T47D (cell line): Measurements from ENCODE around the gene TBX10.

Experiments
- DNase-seq, 2 experiments: peaks; one replicate each; pipeline versions ENCODE4 v3.0.0 to v3.0.0-alpha.2; 2011 to 2012; ENCODE audit warnings: low read depth in 1 of 2, low spot score in 1 of 2
- JUND ChIP-seq: IDR thresholded peaks from 2 replicates; pipeline ENCODE4 v1.6.1; 2012; ENCODE audit warnings: low read depth
- in situ Hi-C: cut with HindIII; loops from 2 replicates; pipeline ENCODE4 v1.10.0; 2016; ENCODE audit warnings: low sequenced_read_pairs, low pct_unique_long_range_greater_than_20kb

Gene TBX10

DNA sequence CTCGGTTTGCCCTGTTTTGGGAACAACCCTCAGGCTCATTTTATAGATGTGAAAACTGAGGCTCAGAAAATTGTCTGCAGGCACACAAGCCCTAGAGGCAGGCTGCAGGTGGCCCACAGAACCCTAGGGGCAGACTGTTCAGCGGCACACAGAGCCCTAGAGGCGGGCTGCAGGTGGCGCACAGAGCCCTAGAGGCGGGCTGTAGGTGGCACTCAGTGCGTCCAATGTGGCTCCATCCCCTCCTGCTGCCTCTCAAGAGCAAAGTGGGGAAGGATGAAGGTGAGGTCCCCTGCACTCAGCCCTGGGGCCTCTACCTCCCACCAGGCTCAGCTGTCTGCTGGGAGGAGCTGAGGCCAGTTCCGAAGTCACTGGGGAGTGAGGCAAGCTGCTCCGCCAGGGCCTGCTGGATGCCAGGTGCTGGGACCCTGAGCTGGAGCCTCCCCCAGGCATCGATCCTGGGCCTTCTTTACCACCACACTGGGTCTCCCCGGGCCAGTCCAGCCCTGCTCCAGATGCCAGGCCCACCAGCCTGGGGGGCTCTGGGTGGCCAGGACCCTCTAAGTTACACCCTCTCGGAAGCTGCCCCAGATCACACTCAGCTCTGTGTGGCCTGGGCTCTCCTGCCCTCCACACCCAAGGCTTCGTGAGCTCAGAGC lies 8.7 kb upstream of the TBX10 start:
- in situ Hi-C loops, result no loop called here
- DNase-seq, result peak in 1 of 2 experiments; percentile 40
- no peak for TF ChIP-seq JUND

DNA sequence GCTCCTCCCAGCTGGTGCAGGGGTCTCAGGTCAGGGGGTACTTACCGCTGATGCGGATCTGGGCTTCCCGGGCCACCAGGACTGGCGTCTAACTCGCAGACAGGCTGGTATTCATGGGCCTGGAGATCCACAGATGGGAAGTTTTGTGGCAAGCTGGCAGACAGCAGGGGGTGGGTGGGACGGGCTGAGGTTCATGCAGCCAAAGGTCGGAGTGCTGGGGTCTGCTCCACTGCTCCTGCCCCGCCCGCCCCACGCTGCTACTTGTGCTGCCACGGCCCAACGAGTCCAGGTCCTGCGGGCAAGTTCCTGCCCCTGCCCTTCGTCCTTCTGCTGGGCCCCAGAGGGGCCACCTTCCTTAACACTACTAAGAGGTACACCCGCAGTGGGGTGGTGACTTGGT lies 7.9 kb upstream of the TBX10 start:
- in situ Hi-C loops, result no loop called here
- DNase-seq, result no peak
- no peak for TF ChIP-seq JUND

DNA sequence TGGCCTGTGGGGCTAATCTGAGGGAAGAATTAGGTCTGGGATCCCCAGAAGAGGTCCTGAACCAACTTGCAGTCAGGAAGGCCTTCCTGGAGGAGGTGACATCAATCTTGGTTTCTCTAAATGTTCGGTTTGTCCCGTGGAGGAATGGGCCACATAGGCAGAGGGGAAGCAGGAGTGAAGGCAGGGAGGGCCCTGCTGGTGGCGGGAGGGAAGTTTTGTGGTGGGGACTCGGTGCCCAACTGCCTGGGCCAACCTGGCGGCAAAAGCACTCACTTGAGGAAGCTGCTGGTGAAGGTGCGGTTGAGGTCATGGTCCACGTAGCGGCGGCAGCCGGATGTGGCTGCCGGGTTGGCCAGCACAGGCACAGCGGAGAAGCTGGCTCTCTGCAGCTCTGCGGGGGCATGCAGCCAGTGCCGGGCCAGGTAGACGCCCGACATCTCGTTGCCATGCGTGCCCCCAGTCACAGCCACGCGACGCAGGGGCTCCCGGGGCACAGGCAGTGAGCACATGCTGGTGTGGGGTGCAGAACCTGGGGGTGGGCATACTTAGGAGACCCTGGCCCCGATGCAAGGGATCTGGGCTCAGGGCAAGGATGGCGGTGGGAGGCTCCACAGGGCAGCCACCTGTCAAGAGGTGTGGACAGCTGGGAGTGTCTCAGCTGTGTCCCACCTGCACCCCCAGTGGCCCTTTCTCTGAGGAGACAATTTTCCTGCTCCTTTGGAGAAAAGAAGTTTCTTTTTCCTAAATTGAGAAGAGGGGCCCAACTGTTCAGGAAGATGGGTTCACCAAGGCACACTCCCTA lies 7.2 kb upstream of the TBX10 start:
- no peak for TF ChIP-seq JUND
- DNase-seq, result no peak
- in situ Hi-C loops, result no loop called here

DNA sequence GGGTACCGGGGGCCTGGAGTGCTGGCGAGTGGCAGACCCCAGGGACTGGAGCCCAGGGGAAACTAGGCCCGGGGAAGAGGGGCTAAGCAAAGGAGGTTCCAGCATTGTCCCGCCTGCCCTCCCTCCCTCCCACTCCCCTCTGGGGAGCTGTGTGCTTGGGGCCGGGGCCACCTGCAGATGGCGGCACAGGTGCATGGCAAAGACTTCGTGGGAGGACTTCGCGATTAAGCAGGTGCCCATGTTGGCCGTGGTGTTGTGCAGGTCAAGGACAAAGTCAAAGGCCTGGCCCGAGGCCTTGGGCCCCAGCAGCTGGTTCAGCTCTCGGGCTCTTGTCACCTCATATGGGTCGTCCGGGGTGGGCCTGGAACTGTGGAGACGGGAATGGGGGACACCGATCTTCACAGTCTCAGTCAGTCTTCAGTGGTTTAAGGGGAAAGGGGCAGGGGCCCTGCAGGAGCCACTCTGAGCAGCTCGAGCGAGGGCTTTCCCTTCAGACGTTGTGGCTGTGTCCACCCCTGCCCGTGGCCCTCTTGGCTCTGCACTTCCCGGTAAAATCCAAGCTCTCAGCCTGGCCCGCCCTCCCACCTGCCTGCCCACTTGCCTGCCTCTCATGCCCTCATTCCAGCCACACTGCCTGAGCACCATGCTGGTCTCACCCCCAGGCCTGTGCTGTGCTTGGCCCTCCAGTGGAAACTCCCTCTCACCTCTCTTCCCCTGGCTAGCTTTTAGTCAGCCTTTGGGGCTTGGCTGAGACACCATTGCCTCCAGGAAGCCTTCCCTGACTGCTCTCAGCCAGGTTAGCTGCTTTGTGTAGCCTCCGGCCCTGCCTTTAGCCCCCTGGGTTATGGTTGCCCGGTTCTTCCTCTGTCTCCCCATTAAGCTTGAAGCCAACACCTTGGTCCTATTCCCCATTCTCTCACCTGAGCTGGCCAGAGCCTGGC lies 6.2 kb upstream of the TBX10 start:
- peak in 1 of 2 experiments; percentile 41 for DNase-seq
- no peak for TF ChIP-seq JUND
- in situ Hi-C loops, result no loop called here

DNA sequence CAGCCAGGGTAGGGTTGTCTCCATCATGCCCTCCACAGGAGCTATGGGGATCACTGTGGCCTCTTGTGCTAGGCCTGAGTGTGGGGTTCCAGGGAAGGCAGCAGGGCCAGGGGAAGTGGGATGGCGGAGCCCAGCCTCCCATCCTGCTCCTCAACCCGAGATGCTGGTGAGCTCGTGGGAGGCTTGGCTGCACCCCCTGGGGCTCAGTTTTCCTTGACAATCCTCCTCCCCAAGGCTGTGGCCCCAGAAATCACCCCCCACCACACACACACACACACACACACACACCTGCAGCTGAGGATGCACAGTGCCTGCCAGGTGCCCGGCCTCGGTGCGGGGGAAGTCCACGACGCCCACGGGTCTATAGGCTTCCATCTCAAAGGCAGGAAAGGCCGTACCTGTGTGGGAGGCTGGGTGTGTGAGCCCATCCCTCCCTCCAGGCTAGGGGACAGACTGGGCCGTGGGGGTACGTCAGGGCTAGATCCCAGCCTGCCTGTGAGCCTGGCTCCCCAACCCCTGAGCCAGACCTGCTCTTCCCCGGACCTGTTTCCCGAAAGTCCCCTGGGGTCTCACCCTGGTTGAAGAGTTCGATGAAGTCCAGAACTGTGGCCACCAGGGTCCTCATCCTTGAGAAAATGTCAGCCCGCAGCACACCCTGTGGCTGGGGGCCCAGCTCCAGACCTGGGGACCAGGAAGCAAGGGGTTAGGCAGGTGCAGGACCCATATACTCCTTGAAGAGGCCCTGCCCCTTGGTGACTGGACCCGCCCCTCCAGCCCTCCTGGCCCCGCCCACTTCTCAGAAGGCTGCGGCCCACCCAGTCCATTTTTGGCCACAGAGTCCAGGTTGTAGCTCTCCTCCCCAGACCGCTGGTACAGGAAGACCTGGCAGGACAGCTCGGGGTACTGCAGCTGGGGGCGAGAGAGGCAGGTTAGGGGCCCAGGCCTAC lies 5.2 kb upstream of the TBX10 start:
- DNase-seq, result no peak
- TF ChIP-seq JUND, result no peak
- in situ Hi-C loops, result no loop called here

DNA sequence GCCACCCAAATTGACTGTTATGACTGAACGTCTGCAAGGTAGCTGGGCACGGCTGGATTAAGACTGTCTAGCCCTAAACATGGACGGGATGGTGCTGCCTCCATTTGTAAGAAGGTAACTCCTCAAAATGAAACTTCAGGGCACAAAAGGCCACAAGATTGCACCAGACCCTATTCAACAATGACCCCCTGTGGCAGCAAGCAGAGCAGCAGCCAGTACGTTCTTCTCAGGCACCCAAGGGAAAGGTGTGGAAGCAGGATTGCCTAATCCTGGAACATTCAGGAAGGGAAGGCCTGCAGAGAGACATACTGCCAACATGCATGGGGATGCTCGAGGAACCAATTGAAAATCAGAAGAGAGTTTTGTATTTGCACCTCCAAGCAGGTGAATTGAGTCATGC lies 4.5 kb upstream of the TBX10 start:
- DNase-seq, result peak in 1 of 2 experiments; percentile 69
- no peak for TF ChIP-seq JUND
- in situ Hi-C loops, result no loop called here

DNA sequence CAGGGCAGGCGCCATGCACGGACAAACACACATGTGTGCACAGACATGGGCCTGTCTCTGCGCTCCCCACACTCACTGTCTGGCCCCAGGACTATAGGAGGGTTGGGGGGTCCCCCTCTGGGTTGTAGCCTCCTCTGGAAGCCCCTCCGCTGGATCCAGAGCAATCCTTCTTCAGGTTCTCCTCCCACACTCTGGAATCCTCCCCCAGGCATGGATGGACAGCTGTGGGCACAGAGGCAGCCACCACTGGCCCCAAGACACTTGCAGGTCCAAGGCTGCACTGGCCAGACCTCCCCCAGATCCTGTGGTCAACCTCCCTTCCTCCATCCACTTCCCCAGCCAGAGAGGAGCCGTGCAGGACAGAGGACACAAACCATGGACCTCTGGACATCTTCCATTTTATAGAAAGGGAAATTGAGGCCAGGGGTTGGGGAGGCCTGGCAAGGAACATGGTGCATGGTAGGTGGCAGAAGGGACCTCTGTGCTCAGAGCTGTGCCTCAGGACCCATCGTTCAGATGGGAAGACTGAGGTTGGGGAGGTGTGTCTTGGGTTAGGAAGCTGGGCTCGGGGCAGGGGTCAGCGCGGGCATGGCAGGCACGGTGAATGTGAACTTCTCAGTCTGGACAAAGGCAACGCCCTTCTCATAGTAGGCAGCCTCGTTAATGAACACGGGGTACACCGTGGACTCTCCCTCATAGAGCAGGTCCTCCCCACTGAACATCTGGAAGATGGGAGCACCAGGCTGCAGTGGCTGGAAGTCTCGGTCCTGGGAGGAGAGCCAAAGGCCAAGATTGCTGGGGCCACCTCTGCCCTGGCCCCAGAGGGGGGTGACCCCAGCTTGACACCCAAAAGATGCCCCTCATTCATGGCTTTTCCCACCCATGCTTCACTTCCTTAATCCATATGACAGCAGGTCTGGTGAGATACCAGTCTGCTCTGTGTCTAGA lies 2.9 kb upstream of the TBX10 start:
- DNase-seq, result no peak
- no peak for TF ChIP-seq JUND
- in situ Hi-C loops, result no loop called here

DNA sequence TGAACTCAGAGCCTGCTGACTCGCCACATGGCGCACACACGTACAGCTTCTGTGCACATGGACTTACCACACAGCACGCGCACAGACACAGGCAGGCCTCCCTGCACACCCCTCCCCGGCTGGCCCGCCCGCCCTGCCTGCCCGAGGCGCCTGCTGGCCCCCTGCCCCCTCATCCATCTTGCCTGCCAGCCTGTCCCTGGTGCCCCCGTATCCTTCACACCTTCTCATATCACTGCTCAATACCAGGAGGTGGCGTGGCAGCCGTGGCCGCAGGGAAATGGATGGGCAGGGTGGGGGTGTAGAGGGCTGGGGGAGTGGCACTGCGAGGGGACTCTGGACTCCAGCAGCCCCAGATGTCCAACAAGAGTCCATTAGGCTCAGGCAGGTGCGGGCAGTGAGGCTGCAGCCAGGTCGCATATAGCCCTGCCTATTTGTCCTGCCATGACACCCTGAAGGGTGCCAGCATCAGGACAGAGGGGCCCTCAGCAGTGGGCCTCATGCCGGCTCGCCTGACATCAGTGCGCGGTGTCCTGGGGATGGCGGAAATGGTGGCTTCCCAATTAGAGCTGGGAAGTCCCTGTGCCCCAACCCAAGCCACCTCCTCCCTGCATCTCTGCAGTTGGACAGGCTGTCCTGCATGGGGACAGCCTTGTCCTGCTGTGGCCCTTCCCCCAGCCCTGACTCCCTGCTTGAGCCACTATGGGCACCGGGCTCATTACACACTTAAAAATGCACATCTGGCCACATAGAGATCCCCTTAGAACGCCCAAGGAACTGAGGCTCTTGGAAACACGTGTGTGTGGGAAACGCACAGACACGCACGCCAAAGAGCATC lies 2.0 kb upstream of the TBX10 start:
- in situ Hi-C loops, result no loop called here
- no peak for DNase-seq

DNA sequence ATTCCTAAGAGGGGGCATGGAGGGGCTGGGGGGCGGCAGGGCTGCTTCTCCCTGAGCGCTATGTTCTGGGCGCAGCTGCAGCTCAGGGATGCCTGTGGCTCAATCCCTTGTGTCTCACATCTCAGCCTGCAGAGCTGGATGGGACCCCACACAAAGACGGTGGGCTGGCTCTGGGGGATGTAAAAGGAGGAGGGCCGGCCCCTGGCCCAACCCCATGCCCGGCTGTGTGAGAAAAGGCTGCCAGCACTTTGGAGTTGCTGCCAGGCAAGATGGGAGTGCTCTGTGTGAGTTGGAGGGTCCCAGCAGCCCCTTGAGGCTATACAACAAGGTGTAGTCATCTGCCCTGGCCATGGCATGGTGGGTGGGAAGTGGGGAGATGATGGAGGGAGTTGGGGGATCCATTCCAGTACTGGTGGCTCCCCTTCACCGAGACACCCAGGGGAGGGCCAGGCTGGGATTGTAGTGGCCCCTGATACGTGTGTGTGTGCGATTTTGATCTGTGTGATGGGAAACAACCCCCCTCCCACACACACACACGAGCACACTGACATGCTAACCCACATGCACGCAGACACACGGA lies 1.3 kb upstream of the TBX10 start:
- no peak for TF ChIP-seq JUND
- no peak for DNase-seq
- in situ Hi-C loops, result no loop called here

More for the DNA sequence above, 2.0 kb upstream of the TBX10 start:
- TF ChIP-seq JUND, result no peak

DNA sequence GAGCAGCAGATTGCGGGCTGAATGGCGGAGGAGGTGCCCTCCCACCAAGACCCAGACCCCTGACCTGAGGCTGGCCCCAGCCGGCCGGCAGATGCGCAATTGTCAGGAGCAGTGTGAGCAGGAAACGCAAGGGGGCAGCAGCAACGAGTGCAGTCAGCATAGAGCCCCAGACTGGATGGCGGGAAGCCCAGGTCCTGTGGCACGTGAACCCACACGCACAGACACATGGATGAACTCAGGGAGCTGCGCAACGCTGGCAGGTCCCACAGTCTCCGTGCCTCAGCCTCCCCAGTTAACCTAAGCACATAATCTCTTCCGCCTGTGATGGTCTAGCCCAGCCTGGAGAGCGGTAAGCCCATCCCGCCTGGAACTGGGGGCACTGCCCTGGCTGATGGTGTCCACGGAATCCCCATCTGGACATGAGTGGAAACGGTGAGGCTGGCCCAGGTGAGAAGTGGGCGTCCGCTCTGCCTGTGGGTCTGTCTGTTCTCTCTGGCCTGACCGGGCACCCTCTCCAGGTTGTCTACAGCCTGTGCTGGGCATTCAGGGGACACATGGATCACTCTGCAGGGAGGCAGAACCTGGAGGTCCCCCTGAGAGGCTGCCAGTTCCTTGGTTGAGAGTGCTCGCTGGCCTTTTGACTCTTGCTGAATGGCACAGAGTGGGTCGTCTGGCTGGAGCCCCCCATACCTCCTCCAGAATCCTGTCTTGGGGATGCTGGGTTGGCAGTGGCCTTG lies 626 bp upstream of the TBX10 start:
- peak; percentile 77 to 88 for DNase-seq
- TF ChIP-seq JUND, result no peak
- in situ Hi-C loops, result no loop called here
